Lower lobe of right lung (tissue), 2 donors: ENCODE measurements around the gene LRCOL1. TPM values are rescaled to one million over a fixed set of nuclear protein-coding genes. Genes with fewer than 3 reads are reported as not detected.

Source experiments
- ATAC-seq, 2 donors: fragments of 200-7000 bp; cut with Tn5 transposase; one replicate each; pipeline ENCODE4 v1.9.1; 2020 to 2022; ENCODE audit warnings: mild to moderate bottlenecking in 2 of 2, moderate library complexity in 2 of 2
- DNase-seq: peaks from one replicate; pipeline ENCODE4 v3.0.0-alpha.2; 2020
- H3K27ac ChIP-seq: fragments of 200-600 bp; one replicate; pipeline ENCODE4 v1.8.0; 2022
- H3K27me3 ChIP-seq: fragments of 200-600 bp; one replicate; pipeline ENCODE4 v1.8.0; 2022; ENCODE audit warnings: low read depth
- H3K36me3 ChIP-seq: fragments of 200-600 bp; one replicate; pipeline ENCODE4 v1.8.0; 2022; ENCODE audit warnings: mild to moderate bottlenecking
- H3K4me1 ChIP-seq: fragments of 200-600 bp; one replicate; pipeline ENCODE4 v1.8.0; 2022
- H3K4me3 ChIP-seq: fragments of 200-600 bp; one replicate; pipeline ENCODE4 v1.8.0; 2022; ENCODE audit warnings: mild to moderate bottlenecking
- H3K9me3 ChIP-seq: fragments of 200-600 bp; one replicate; pipeline ENCODE4 v1.8.0; 2022
- intact Hi-C: fragments of 100-400 bp; cut with DNase I; formaldehyde crosslinking; loops from one replicate; pipeline ENCODE4 v1.11.0; 2022
- total RNA-seq: library from RNA; stranded (reverse); fragmentation: NEBNext Ultra II Directional; extraction: Animal tissue kit (Norgen Biotek cat#: 25700); gene quantifications from one replicate; pipeline ENCODE4 v1.2.1, GENCODE V29; 2021
- TF ChIP-seq, protein P1 (sequence below): fragments of 200-600 bp; IDR thresholded peaks from one replicate; pipeline ENCODE4 v1.8.0; 2022; ENCODE audit warnings: antibody characterized with exemption, mild to moderate bottlenecking
- donor health status: DM: no; HTN: yes; CAD: no; lungs with severe emphysema.

The LRCOL1 gene
- total RNA-seq, 1 donor from 2014 or later, result 2.3 TPM

DNA sequence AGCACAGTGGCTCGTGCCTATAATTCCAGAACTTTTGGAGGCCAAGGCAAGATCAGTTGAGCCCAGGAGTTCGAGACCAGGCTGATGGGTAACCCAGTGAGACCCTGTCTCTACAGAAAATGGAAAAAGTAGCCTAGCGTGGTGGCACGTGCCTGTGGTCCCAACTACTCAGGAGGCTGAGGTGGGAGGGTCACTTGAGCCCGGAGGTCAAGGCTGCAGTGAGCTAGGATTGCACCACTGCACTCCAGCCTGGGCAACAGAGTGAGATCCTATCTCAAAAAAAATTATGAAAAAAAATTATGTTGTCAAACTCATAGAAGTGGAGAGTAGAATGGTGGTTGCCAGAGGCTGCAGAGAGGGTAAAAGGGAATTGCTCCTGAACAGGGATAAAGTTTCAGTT lies 3.6 kb upstream of the LRCOL1 start:
- TF ChIP-seq, protein P1, sequence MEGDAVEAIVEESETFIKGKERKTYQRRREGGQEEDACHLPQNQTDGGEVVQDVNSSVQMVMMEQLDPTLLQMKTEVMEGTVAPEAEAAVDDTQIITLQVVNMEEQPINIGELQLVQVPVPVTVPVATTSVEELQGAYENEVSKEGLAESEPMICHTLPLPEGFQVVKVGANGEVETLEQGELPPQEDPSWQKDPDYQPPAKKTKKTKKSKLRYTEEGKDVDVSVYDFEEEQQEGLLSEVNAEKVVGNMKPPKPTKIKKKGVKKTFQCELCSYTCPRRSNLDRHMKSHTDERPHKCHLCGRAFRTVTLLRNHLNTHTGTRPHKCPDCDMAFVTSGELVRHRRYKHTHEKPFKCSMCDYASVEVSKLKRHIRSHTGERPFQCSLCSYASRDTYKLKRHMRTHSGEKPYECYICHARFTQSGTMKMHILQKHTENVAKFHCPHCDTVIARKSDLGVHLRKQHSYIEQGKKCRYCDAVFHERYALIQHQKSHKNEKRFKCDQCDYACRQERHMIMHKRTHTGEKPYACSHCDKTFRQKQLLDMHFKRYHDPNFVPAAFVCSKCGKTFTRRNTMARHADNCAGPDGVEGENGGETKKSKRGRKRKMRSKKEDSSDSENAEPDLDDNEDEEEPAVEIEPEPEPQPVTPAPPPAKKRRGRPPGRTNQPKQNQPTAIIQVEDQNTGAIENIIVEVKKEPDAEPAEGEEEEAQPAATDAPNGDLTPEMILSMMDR, result no peak
- ATAC-seq (no peak), DNase-seq (no peak)
- H3K36me3 ChIP-seq, result no peaks in the 10 kb centered on the region
- peaks cover 9% of the 10 kb centered on the region for H3K4me1 ChIP-seq
- intact Hi-C loops, result no loop called here
- H3K9me3 ChIP-seq, result peaks cover 6% of the 10 kb centered on the region
- H3K27me3 ChIP-seq, result peaks cover 51% of the 10 kb centered on the region
- H3K4me3 ChIP-seq, result no peak overlapping the region
- H3K27ac ChIP-seq, result no peak overlapping the region

DNA sequence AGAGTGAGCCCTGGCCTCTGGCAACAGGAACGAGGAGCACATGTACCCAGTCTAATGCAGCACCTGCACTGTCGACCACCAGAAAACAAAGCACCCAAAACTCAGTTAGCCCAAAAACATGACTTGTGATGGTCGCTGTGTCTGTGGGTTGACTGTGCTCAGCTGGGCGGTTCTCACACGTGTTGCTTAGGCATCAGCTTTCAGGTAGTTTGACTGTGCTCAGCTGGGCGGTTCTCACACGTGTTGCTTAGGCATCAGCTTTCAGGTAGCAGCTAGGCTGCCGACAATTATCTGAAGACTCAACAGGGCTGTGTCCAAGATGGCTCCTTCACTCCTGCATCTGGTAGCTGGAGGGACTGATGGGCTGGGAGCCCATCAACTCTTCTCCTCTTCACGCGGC lies 1.2 kb upstream of the LRCOL1 start:
- DNase-seq, result no peak
- Histone ChIP-seq H3K9me3 (peaks cover 4% of the 10 kb centered on the region), H3K4me1 (peaks cover 9% of the 10 kb centered on the region), H3K4me3 (no peak overlapping the region), H3K27ac (no peak overlapping the region), H3K27me3 (peaks cover 50% of the 10 kb centered on the region), H3K36me3 (no peaks in the 10 kb centered on the region)
- TF ChIP-seq, protein P1, result no peak
- intact Hi-C loops, result no loop called here
- no peak for ATAC-seq

DNA sequence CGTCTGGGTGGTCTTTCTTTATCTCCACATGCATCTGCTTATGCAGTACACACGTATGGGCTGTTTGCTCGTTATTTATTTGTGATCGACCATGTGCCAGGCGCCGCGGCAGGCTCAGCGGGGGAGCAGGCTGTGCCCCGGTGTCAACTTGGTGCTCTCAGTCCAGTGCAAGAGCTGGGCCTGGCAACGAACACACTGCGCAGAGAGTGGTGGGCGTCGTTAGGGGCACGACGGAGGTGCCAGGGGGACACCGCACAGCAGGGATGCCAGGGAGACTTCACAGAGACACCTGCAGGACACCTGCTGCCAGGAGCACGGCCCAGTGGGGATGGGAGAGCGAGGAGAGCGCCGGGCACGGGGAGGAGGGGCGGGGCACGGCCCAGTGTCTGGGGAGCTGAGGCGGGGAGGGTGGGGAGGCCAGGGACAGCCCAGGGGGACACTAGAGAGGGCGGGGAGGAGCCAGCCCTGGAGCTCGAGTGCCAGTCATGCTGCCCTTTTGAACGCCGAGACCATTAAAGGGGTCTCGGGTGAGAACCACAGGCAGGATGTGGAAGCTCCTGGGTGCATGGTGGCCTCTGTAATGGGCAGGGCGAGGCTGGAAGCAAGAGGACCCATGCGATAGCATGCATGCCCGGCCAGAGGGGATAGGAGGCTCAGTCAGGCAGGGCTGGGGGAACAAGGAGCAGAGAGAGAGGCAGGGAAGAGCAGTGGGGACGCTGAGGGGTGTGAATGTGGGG lies 652 bp upstream of the LRCOL1 start:
- Histone ChIP-seq H3K9me3 (no peaks in the 10 kb centered on the region), H3K27ac (no peak overlapping the region), H3K4me3 (no peak overlapping the region), H3K36me3 (no peaks in the 10 kb centered on the region), H3K4me1 (peaks cover 9% of the 10 kb centered on the region), H3K27me3 (peaks cover 47% of the 10 kb centered on the region)
- TF ChIP-seq, protein P1, result no peak
- ATAC-seq (no peak), DNase-seq (no peak)
- intact Hi-C loops, result no loop called here

DNA sequence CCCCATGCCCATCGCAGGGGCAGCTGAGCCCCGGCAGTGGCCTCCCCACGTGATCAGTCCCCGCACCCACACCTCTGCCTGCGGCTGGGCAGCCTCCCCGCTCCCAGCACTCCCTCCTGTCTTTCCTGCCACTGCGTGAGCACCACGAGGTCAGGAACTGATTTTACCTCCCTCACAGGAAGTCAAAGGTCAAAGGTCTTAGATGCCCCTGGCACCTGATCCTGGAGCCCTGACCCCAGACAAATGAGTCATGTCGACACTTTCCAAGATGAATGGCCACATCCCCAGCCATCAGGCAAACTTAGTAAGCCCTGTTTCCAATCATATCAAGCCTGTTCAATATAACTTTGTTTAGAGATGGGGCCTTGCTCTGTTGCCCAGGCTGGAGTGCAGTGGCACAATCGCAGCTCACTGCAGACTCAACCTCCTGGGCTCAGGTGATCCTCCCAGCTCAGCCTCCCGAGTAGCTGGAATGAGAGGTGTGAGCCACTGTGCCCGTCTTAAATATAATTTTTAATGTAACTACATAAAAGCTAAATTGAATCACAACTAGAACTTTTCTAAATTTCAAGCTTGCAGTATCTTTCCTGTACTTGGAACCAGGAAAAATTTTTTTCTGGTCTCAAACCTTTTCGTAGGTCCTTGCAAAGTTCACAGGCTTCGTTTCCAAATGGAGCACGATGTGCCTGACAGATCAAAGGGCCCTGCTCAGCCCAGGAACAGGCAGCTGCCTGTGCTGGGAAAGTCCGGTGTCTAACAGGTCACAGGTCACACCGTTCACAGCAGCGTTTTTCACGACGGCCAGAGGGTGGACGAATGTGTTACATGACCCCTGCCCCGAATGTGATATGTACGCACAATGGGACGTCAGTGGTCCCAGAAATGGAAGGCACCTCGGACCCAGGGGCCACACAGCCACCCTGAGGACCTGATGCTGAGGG lies 1.9 kb downstream of the LRCOL1 start:
- intact Hi-C loops, result no loop called here
- no peaks in the 10 kb centered on the region for H3K36me3 ChIP-seq
- no peaks in the 10 kb centered on the region for H3K9me3 ChIP-seq
- H3K27ac ChIP-seq, result no peak overlapping the region
- ATAC-seq (peak in 1 of 2 donors; percentile 20), DNase-seq (no peak)
- no peak overlapping the region for H3K4me3 ChIP-seq
- TF ChIP-seq, protein P1, result no peak
- H3K27me3 ChIP-seq, result peaks cover 60% of the 10 kb centered on the region
- H3K4me1 ChIP-seq, result peaks cover 13% of the 10 kb centered on the region

DNA sequence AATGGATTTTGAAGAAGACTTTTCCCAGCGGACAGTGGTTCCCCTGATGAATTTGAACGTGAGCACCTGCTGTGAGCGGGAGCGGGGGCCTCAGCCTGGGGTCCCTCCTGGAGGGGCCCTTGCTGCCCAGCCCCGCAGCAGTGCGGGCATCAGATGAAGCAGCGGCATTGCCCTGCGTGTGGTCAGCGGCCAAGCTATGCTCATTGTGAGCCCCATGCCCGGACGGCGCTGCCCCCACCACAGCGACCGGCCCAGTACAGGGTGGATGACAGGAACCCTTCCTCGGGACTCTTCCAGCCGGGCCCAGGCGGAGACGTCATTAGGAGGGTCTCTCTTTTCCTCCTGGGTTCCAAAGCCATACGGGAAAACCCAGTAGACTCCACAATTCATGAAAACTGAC lies 3.5 kb downstream of the LRCOL1 start:
- H3K36me3 ChIP-seq, result no peaks in the 10 kb centered on the region
- H3K4me1 ChIP-seq, result peaks cover 18% of the 10 kb centered on the region
- TF ChIP-seq, protein P1, result no peak
- intact Hi-C loops, result no loop called here
- no peaks in the 10 kb centered on the region for H3K9me3 ChIP-seq
- peaks cover 64% of the 10 kb centered on the region for H3K27me3 ChIP-seq
- no peak overlapping the region for H3K27ac ChIP-seq
- H3K4me3 ChIP-seq, result no peak overlapping the region
- DNase-seq (no peak), ATAC-seq (no peak)
